Measurements from ENCODE around the gene TTC17. TPM values are rescaled to one million over a fixed set of nuclear protein-coding genes. Genes with fewer than 3 reads are reported as not detected.

TTC17 gene
- total RNA-seq, 1 experiment from 2014 or later = 154 TPM

DNA sequence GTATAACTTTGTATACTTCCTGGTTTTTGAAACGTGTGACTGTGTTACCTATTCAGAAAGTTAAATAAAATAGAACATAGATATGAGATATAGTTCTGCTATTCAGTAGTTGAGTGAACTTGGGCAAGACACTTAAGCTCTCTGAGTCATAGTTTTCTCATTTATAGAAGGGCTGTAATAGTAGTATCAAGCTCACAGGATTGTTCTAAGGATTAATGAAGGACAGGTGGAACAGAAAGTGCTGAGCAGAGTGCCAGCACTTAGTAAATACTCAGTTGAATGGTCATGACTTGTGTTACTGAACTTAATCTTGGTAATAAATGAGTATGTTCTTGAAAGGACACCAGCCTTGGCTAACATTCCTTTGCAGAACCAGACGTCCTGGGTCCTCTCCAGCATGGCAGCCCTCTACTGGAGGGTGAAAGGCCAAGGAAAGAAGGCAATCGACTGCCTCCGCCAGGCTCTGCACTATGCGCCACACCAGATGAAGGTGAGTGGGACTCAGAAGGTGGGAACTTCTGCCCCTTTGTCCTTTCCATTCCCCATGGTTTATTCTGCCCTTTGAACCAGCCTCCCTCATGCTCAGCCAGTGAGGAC lies 131.2 kb downstream of the TTC17 start:
- Histone ChIP-seq H3K9me3 (ENCODE audit: low read length) (no peaks in the 10 kb centered on the region), H3K4me2 (ENCODE audit: low read depth, low read length, poor library complexity, severe bottlenecking) (no peak overlapping the region), H3K4me1 (ENCODE audit: low read length) (no peaks in the 10 kb centered on the region), H4K20me1 (ENCODE audit: insufficient read depth, low read depth, low read length) (no peaks in the 10 kb centered on the region), H3K27ac (ENCODE audit: low read length) (no peak overlapping the region), H3K9me2 (replicated peaks; ENCODE audit: insufficient read depth, low read length) (no peaks in the 10 kb centered on the region), H3K36me3 (ENCODE audit: insufficient read depth, low read length) (peaks cover 16% of the 10 kb centered on the region; the same call in 1 of the 2 replicates), H3K4me3 (ENCODE audit: low read length) (no peak overlapping the region), H3K79me2 (ENCODE audit: low read length) (no peaks in the 10 kb centered on the region), H2AFZ (ENCODE audit: low read length) (no peak overlapping the region), H3K27me3 (ENCODE audit: low read length) (no peaks in the 10 kb centered on the region), H3K9ac (ENCODE audit: low read length) (no peak overlapping the region)
- no peak for DNase-seq

DNA sequence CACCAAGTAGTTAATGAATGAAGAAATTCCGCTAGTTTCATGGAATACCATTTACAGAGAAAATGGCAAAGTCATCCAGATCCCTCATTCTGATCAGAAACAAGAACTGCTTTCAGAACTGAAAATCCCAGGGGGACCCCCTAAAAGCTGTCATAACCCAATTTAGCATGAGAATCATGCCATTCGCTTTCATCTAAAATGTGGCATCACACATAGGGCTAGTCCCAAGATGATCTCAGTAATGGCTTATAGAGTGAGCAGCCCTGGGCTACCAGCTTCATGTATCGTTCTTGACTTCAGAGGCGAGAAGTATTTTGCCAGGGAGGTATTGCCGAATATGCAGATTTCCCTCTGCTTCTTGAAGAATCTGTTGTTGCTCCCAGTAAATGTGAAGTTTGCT lies 134.0 kb downstream of the TTC17 start:
- Histone ChIP-seq H3K79me2 (ENCODE audit: low read length) (no peaks in the 10 kb centered on the region), H3K4me3 (ENCODE audit: low read length) (no peak overlapping the region), H3K9me3 (ENCODE audit: low read length) (no peaks in the 10 kb centered on the region), H3K9ac (ENCODE audit: low read length) (no peak overlapping the region), H2AFZ (ENCODE audit: low read length) (no peak overlapping the region), H3K9me2 (replicated peaks; ENCODE audit: insufficient read depth, low read length) (no peaks in the 10 kb centered on the region), H3K4me2 (ENCODE audit: low read depth, low read length, poor library complexity, severe bottlenecking) (no peak overlapping the region), H3K4me1 (ENCODE audit: low read length) (no peaks in the 10 kb centered on the region), H3K36me3 (ENCODE audit: insufficient read depth, low read length) (peaks cover 14% of the 10 kb centered on the region; the same call in 1 of the 2 replicates), H3K27me3 (ENCODE audit: low read length) (no peaks in the 10 kb centered on the region), H3K27ac (ENCODE audit: low read length) (no peak overlapping the region), H4K20me1 (ENCODE audit: insufficient read depth, low read depth, low read length) (no peaks in the 10 kb centered on the region)
- DNase-seq = no peak

DNA sequence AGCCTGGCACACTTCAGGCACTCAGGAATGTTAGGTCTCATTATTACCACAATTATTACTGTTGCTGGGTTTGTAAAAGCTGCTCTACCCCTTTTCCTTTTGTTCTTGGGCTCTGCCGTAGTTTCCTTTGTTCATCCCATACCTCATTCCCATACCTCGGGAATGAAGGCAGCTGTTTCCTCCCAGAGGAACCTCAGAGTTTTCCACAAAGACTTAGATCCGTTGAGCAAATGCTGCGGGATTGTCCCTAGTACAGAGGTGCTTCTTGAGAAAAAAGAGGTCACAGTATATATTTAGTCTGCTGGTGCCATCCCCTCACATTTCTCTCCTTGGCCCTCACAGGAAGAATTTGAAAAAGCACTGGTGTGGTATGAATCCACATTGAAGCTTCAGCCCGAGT lies 134.7 kb downstream of the TTC17 start:
- no peak for DNase-seq
- Histone ChIP-seq H3K9me2 (replicated peaks; ENCODE audit: insufficient read depth, low read length) (no peaks in the 10 kb centered on the region), H4K20me1 (ENCODE audit: insufficient read depth, low read depth, low read length) (no peaks in the 10 kb centered on the region), H3K9ac (ENCODE audit: low read length) (no peak overlapping the region), H3K4me3 (ENCODE audit: low read length) (no peak overlapping the region), H3K4me2 (ENCODE audit: low read depth, low read length, poor library complexity, severe bottlenecking) (no peak overlapping the region), H3K27me3 (ENCODE audit: low read length) (no peaks in the 10 kb centered on the region), H2AFZ (ENCODE audit: low read length) (no peak overlapping the region), H3K79me2 (ENCODE audit: low read length) (no peaks in the 10 kb centered on the region), H3K36me3 (ENCODE audit: insufficient read depth, low read length) (peaks cover 14% of the 10 kb centered on the region; the same call in 1 of the 2 replicates), H3K4me1 (ENCODE audit: low read length) (no peaks in the 10 kb centered on the region), H3K27ac (ENCODE audit: low read length) (no peak overlapping the region), H3K9me3 (ENCODE audit: low read length) (no peaks in the 10 kb centered on the region)

DNA sequence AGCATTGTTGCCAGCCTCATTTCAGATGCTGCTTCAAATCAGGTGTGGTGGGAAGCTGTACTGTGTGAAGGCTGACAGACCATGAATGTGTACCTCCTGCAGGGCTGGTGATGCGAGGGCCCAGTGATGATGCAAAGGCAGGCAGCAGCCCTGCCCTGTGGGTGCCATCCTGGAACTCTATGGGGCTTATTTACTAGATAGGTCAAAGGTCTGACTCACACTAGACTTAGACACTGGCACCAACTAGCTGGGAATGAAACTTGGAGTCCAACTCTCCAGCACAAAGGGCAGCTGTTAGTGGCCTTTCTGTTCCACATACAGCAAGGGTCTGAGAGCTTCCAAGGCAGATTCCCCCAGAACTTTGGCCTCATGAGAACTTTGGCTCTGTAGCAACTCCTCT lies 138.4 kb downstream of the TTC17 start:
- H3K27me3 ChIP-seq (ENCODE audit: low read length) = no peaks in the 10 kb centered on the region
- DNase-seq = no peak
- H2AFZ ChIP-seq (ENCODE audit: low read length) = no peak overlapping the region
- H3K36me3 ChIP-seq (ENCODE audit: insufficient read depth, low read length) = peaks cover 10% of the 10 kb centered on the region; the same call in 1 of the 2 replicates
- H3K4me3 ChIP-seq (ENCODE audit: low read length) = no peak overlapping the region
- no peaks in the 10 kb centered on the region for H3K4me1 ChIP-seq (ENCODE audit: low read length)
- no peaks in the 10 kb centered on the region for H3K9me2 ChIP-seq (replicated peaks; ENCODE audit: insufficient read depth, low read length)
- no peak overlapping the region for H3K27ac ChIP-seq (ENCODE audit: low read length)
- H3K4me2 ChIP-seq (ENCODE audit: low read depth, low read length, poor library complexity, severe bottlenecking) = no peak overlapping the region
- no peaks in the 10 kb centered on the region for H3K9me3 ChIP-seq (ENCODE audit: low read length)
- no peaks in the 10 kb centered on the region for H3K79me2 ChIP-seq (ENCODE audit: low read length)
- no peak overlapping the region for H3K9ac ChIP-seq (ENCODE audit: low read length)
- no peaks in the 10 kb centered on the region for H4K20me1 ChIP-seq (ENCODE audit: insufficient read depth, low read depth, low read length)

DNA sequence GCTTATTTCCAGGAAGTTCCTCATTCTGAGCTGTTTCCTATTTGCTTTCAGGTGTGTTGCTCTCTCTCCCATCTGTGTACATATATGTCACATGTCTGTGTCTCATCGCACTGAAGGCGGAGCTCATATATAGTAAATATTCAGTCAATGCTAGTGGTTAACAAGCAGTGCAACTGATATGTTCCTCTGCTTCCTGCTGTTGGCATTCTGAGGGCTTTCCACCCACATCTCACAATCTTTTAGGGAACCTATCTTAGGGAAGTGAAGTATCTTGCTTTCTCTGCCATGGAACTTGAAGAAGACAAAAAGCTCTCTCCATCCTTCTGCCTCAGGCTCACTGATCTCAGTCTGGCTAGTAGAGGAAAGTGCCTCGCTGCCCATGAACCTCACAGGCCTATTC lies 139.8 kb downstream of the TTC17 start:
- Histone ChIP-seq H3K9me2 (replicated peaks; ENCODE audit: insufficient read depth, low read length) (no peaks in the 10 kb centered on the region), H3K4me2 (ENCODE audit: low read depth, low read length, poor library complexity, severe bottlenecking) (no peak overlapping the region), H4K20me1 (ENCODE audit: insufficient read depth, low read depth, low read length) (no peaks in the 10 kb centered on the region), H3K27ac (ENCODE audit: low read length) (no peak overlapping the region), H3K4me3 (ENCODE audit: low read length) (no peak overlapping the region), H3K9ac (ENCODE audit: low read length) (no peak overlapping the region), H3K36me3 (ENCODE audit: insufficient read depth, low read length) (0 out of 2 replicates have a peak, but pooled peaks cover 3% of the 10 kb centered on the region), H2AFZ (ENCODE audit: low read length) (no peak overlapping the region), H3K9me3 (ENCODE audit: low read length) (no peaks in the 10 kb centered on the region), H3K79me2 (ENCODE audit: low read length) (no peaks in the 10 kb centered on the region), H3K27me3 (ENCODE audit: low read length) (no peaks in the 10 kb centered on the region), H3K4me1 (ENCODE audit: low read length) (no peaks in the 10 kb centered on the region)
- DNase-seq = no peak

DNA sequence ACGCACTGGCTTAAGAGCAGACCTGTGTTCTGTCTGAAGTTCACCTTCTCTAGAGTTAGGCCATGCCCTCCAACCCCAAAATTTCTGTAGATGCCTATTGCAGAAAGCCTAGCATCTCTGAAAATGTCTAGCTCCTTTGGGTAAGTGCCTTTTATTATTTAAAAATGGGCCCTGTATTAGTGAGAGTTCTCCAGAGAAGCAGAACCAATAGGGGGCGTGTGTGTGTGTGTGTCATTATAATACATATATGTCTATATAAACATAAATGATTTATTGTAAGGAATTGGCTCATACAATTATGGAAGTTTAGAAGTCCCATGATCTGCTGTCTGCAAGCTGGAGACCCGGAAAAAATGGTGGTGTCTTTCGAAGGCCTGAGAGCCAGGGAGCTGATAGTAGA lies 144.7 kb downstream of the TTC17 start:
- no peaks in the 10 kb centered on the region for H3K27me3 ChIP-seq (ENCODE audit: low read length)
- peak; percentile 65 for DNase-seq
- H2AFZ ChIP-seq (ENCODE audit: low read length) = no peak overlapping the region
- no peaks in the 10 kb centered on the region for H3K79me2 ChIP-seq (ENCODE audit: low read length)
- H3K4me3 ChIP-seq (ENCODE audit: low read length) = no peak overlapping the region
- no peaks in the 10 kb centered on the region for H3K4me1 ChIP-seq (ENCODE audit: low read length)
- H3K36me3 ChIP-seq (ENCODE audit: insufficient read depth, low read length) = no peaks in the 10 kb centered on the region
- H3K4me2 ChIP-seq (ENCODE audit: low read depth, low read length, poor library complexity, severe bottlenecking) = no peak overlapping the region
- no peak overlapping the region for H3K27ac ChIP-seq (ENCODE audit: low read length)
- H4K20me1 ChIP-seq (ENCODE audit: insufficient read depth, low read depth, low read length) = no peaks in the 10 kb centered on the region
- H3K9ac ChIP-seq (ENCODE audit: low read length) = no peak overlapping the region
- no peaks in the 10 kb centered on the region for H3K9me2 ChIP-seq (replicated peaks; ENCODE audit: insufficient read depth, low read length)
- H3K9me3 ChIP-seq (ENCODE audit: low read length) = no peaks in the 10 kb centered on the region

DNA sequence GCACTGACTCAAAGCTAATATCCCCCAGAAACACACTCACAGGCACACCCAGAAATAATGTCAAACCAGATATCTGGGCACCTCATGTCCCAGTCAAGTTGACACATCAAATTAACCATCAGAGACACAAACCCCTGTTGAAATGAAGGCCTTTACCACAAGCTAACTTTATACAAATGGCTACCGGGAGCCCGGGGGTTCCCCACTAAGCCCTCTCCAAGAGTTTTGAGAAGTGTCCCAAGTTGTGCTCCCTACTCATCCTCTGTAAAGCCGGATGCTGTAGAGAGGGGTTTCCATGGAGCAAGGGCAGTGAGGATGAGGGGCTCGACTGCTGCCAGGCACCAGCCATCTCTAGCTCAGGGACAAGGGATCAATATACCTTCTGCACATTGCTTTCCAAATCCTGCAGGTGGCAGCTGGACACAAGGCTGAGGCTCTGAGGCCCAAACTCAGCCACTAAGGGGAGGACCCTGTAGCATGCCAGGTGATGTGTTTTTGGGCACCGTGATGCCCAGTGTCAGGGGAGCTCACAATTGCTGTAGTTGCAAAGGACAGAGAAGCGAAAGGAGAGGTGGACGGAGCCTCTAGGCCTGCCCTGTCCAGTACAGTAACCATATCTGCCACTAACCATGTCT lies 145.7 kb downstream of the TTC17 start:
- Histone ChIP-seq H3K36me3 (ENCODE audit: insufficient read depth, low read length) (no peaks in the 10 kb centered on the region), H3K9me3 (ENCODE audit: low read length) (no peaks in the 10 kb centered on the region)
- DNase-seq = peak; percentile 68

DNA sequence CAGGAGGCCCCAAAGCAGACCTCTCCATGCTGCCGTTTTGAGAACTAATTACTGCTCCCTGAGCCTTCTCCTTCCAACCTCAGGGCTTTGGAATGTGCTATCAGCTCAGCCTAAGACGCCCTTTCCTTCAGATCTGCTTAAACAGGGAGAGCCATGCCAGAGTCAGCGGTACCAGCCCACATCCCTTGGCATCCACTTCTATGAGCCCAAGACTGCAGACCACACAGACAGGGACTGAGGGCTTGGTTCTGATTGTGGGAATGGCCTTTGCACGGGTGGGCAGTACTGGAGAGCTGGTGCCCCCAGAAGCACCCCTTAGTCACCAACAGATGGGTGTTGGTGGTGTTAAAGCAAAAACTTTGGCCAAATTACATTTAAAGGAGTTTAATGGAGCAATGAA lies 146.5 kb downstream of the TTC17 start:
- Histone ChIP-seq H3K4me3 (ENCODE audit: low read length) (no peak overlapping the region), H3K9me3 (ENCODE audit: low read length) (no peaks in the 10 kb centered on the region), H3K36me3 (ENCODE audit: insufficient read depth, low read length) (no peaks in the 10 kb centered on the region), H3K27ac (ENCODE audit: low read length) (no peak overlapping the region), H4K20me1 (ENCODE audit: insufficient read depth, low read depth, low read length) (no peaks in the 10 kb centered on the region), H3K9me2 (replicated peaks; ENCODE audit: insufficient read depth, low read length) (no peaks in the 10 kb centered on the region), H3K4me2 (ENCODE audit: low read depth, low read length, poor library complexity, severe bottlenecking) (no peak overlapping the region), H3K79me2 (ENCODE audit: low read length) (no peaks in the 10 kb centered on the region), H3K9ac (ENCODE audit: low read length) (no peak overlapping the region), H2AFZ (ENCODE audit: low read length) (no peak overlapping the region), H3K4me1 (ENCODE audit: low read length) (no peaks in the 10 kb centered on the region), H3K27me3 (ENCODE audit: low read length) (no peaks in the 10 kb centered on the region)
- no peak for DNase-seq

More for the DNA sequence above, 145.7 kb downstream of the TTC17 start:
- Histone ChIP-seq H3K27me3 (ENCODE audit: low read length) (no peaks in the 10 kb centered on the region), H3K79me2 (ENCODE audit: low read length) (no peaks in the 10 kb centered on the region), H2AFZ (ENCODE audit: low read length) (no peak overlapping the region), H4K20me1 (ENCODE audit: insufficient read depth, low read depth, low read length) (no peaks in the 10 kb centered on the region), H3K9me2 (replicated peaks; ENCODE audit: insufficient read depth, low read length) (no peaks in the 10 kb centered on the region), H3K4me3 (ENCODE audit: low read length) (no peak overlapping the region), H3K4me2 (ENCODE audit: low read depth, low read length, poor library complexity, severe bottlenecking) (no peak overlapping the region), H3K27ac (ENCODE audit: low read length) (no peak overlapping the region), H3K4me1 (ENCODE audit: low read length) (no peaks in the 10 kb centered on the region), H3K9ac (ENCODE audit: low read length) (no peak overlapping the region)
